Activated CD4-positive, alpha-beta T cell treated with anti-CD3 and anti-CD28 coated beads, Interleukin-2, Interleukin-4, amounts not matched to agents 100 ng/mL and 50 ng/mL, durations not matched to agents 16 hours and 8 hours (primary cell): ENCODE data around the gene OTOF.

Experiments
- DNase-seq: peaks from one replicate; pipeline ENCODE4 v3.0.0-alpha.2; 2020; ENCODE audit warnings: low spot score

The OTOF gene

DNA sequence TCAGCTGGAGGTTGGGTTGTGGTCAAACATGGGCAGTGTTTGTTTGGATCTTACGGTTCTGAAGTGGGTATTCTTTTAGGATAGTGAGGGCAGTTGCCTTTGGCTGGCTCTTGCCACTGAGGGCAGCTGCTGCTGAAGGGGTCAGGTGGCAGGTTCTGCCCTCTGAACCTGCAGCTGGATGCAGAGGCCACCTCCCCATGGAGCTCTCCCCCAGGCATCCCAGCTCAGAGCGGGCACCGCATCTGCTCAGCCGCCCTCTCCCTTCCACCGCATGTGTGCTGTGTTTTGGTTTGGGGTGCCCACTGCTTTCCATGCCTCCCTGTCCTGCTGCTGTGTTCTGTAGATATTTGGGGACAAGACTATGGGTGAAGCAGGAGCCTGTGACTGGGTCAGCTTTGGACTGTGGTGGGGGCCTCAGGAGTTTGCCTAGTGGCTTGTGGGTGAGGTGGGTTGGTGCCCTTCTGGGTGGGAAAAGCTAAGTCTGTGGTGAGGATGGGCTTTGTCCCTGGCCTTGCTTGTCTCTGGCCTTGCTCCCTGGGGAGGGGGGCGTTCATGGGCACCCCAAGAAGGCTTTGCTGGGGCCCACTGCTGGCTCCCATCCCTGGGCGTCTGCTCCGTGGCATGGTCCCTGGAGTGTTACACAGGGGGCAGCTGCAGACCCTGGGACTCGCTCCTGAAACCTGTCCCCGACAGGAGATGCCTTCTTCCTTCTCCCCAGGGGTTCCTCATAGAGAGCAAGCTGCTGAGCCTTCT is 28.5 kb downstream of the OTOF start:
- no peak for DNase-seq

DNA sequence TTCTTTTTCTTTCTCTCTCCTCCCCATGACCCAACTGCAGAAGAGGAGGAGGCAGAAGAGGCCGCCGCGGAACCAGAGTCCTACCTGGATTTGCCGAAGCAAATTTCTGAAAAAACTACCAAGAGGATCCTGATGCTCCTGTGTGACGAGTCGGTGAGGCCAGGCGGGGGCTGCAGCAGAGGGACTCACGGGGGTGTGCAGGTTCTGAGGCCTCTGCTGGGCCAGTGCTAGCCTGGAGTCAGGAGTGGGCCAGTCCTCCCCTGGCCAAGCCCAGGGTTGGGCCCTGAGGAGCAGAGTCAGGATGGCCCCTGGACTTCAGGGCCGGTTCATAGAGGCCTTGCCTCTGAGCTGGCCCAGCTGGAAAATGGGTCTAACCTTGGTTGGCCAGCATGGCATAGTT is 29.3 kb downstream of the OTOF start:
- DNase-seq: no peak

GRCh38 chr2:26444236-26444635 is 33.7 kb downstream of the OTOF start:
- no peak for DNase-seq

GRCh38 chr2:26442707-26443106 is 35.2 kb downstream of the OTOF start:
- DNase-seq: no peak

GRCh38 chr2:26442301-26442700 is 35.6 kb downstream of the OTOF start:
- DNase-seq: no peak

DNA sequence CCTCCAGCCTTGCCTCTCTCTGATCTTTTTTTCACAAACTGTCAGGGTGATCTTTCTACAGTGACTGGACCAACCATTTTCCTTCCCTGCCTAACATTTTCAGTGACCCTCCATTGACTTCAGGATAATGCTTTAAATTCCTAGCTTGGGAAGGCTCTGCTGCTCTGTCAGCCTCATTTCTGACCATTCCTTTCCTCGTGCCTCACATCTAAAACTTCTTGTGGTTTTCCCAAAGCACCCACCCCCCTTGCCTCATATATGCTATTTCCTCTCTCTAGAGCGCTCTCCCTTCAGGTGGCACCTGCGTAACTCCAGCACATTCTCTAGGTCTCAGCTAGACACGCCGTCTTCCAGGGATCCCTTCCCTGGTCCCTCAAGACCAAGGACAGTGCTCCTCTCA is 39.0 kb downstream of the OTOF start:
- DNase-seq: no peak

- no peak for DNase-seq
Observed at GRCh38 chr2:26438526-26438925, 39.4 kb downstream of the OTOF start.

DNA sequence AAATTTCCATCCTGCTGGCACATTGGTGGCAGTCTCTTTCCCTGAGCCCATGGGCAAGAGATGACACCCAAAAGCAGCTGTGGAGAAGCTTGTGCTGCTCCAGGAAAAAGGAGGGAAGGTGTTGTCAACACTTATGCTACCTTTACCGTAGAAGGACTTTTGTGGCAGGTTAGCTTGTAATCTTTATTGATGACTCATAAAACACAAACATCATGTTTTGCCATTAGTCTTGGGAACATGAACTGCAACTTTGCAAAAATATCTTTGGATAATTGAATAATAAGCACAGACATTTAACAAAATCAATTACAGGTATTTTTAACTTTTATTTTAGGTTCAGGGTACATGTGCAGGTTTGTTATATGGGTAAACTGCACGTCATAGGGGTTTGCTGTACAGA is 42.8 kb downstream of the OTOF start:
- DNase-seq: no peak

GRCh38 chr2:26432859-26433258 is 45.1 kb downstream of the OTOF start:
- DNase-seq: no peak

- DNase-seq: no peak
Observed at GRCh38 chr2:26432363-26432762, 45.6 kb downstream of the OTOF start.

- DNase-seq: no peak
Observed at GRCh38 chr2:26430826-26431225, 47.1 kb downstream of the OTOF start.

- DNase-seq: no peak
Observed at GRCh38 chr2:26429779-26430578, 47.9 kb downstream of the OTOF start.

DNA sequence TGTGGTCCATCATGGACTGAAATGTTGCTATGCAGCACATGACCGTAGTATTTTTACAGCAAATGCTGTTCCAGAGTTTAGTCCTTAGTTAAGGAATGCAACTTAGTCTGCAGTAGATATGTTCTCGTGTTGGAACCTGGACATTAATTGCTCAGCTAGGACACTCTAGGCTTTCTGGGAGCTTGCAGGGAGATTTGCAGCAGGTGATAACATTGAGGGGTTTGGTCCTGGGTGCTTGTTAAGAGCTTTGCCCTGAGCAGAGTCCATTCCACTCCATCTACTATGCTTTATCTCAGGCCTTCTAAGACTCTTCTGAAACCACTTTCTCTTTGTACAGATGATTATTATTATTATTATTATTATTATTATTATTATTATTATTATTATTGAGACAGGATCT is 49.1 kb downstream of the OTOF start:
- DNase-seq: no peak

- DNase-seq: no peak
Observed at GRCh38 chr2:26424221-26424620, 53.7 kb downstream of the OTOF start.

- no peak for DNase-seq
Observed at GRCh38 chr2:26423750-26424149, 54.2 kb downstream of the OTOF start.

DNA sequence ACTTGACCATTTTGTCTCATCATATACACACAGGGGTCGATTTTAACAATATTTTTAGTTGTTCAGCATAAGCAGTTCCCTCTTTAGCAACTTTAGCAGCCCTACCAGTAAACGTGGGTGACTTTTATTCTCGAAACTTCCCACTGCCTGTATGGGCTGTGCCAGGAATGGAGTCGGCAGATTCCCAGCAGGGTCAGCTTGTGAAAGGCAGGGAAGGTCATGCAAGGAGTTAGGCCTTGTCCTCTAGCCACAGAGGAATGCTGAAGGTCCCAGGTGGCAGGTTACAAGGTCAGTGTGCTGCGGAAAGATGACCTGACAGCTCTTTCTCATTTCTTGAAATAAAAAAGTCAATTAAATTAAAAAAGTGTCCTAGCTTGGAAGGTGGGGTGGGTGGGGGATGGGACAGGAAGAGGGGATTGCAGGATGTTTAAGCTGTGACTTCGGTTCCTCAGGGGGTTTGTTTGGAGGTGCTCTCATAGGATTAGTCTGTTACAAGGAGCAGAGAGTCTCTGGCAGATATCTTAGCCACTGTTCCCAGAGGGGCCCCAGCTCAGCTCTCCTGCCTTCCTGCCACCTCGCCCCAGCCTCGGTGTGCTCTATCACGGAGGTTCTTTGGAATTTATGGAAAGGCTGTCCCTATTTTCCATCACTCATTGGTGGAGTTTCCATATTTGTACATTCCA is 54.8 kb downstream of the OTOF start:
- DNase-seq: no peak

- no peak for DNase-seq
Observed at GRCh38 chr2:26421961-26422360, 56.0 kb downstream of the OTOF start.

- no peak for DNase-seq
Observed at GRCh38 chr2:26414311-26414710, 63.6 kb downstream of the OTOF start.

- DNase-seq: peak; percentile 61
Observed at GRCh38 chr2:26412091-26412673, 65.7 kb downstream of the OTOF start.

DNA sequence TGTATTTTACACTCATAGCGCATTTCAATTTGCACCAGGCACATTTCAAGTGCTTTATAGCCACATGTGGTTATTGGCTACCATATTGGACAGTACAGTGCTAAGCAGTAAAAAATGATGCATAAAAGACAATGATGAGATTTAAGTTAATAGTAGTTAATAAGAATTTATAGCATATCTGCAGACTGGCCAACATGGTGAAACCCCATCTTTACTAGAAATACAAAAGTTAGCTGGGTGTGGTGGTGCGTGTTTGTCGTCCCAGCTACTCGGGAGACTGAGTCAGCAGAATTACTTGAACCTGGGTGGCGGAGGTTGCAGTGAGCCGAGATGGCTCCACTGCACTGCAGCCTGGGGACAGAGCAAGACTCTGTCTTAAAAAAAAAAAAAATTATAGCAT is 66.5 kb downstream of the OTOF start:
- no peak for DNase-seq

- DNase-seq: no peak
Observed at GRCh38 chr2:26410764-26411243, 67.1 kb downstream of the OTOF start.

- no peak for DNase-seq
Observed at GRCh38 chr2:26409785-26410184, 68.1 kb downstream of the OTOF start.

- DNase-seq: no peak
Observed at GRCh38 chr2:26407526-26407925, 70.4 kb downstream of the OTOF start.
